Smooth muscle cell (in vitro differentiated cells): Measurements from ENCODE around the gene BLCAP. TPM values are rescaled to one million over a fixed set of nuclear protein-coding genes. Genes with fewer than 3 reads are reported as not detected.

Experiments
- DNase-seq: peaks from one replicate; lab custom pipeline; 2025; ENCODE audit not compliant: unreplicated experiment; lab: John Stamatoyannopoulos, UW
- H2AFZ ChIP-seq: fragments of 200-600 bp; sonication (generic); 2 replicates; pipeline ENCODE4 v1.6.0; 2016; ENCODE audit warnings: antibody characterized with exemption, low read depth, mild to moderate bottlenecking
- H3F3A ChIP-seq: fragments of 200-600 bp; sonication (generic); 2 replicates; pipeline ENCODE4 v1.6.0; 2017; ENCODE audit warnings: antibody characterized with exemption, low read depth
- H3K27ac ChIP-seq: fragments of 200-600 bp; sonication (generic); 2 replicates; pipeline ENCODE4 v1.5.1; 2016; ENCODE audit warnings: low read depth, mild to moderate bottlenecking
- H3K27me3 ChIP-seq: fragments of 200-600 bp; sonication (generic); 2 replicates; pipeline ENCODE4 v1.6.1; 2016; ENCODE audit warnings: low read depth, mild to moderate bottlenecking
- H3K36me3 ChIP-seq: fragments of 200-600 bp; sonication (generic); 2 replicates; pipeline ENCODE4 v1.5.1; 2016; ENCODE audit warnings: low read depth
- H3K4me1 ChIP-seq: fragments of 200-600 bp; sonication (generic); 2 replicates; pipeline ENCODE4 v1.5.1; 2016; ENCODE audit warnings: low read depth
- H3K4me2 ChIP-seq: fragments of 200-600 bp; sonication (generic); 2 replicates; pipeline ENCODE4 v1.6.0; 2016; ENCODE audit warnings: mild to moderate bottlenecking
- H3K4me3 ChIP-seq: fragments of 200-600 bp; sonication (generic); 2 replicates; pipeline ENCODE4 v1.5.1; 2016; ENCODE audit warnings: mild to moderate bottlenecking
- H3K79me2 ChIP-seq: fragments of 200-600 bp; sonication (generic); 2 replicates; pipeline ENCODE4 v1.6.0; 2016; ENCODE audit warnings: low read depth, mild to moderate bottlenecking
- H3K9ac ChIP-seq: fragments of 200-600 bp; sonication (generic); 2 replicates; pipeline ENCODE4 v1.6.0; 2016; ENCODE audit warnings: low read depth
- H3K9me3 ChIP-seq: fragments of 200-600 bp; sonication (generic); replicated peaks from 2 replicates; pipeline ENCODE4 v1.5.1; 2016; ENCODE audit warnings: low read depth
- H4K20me1 ChIP-seq: fragments of 200-600 bp; sonication (generic); 2 replicates; pipeline ENCODE4 v1.6.0; 2016; ENCODE audit warnings: low read depth
- WGBS: methylation state at CpG from one replicate; pipeline ENCODE4 v1.1.7; 2016; ENCODE audit warnings: low lambda C conversion rate; 5-methylcytosine and 5-hydroxymethylcytosine counted together
- polyA plus RNA-seq: library from polyadenylated mRNA; unstranded; fragments of >200 nt; fragmentation: Nextera tagmentation; extraction: Ambion mirVana; gene quantifications from 2 replicates; pipeline ENCODE4 v1.2.1, GENCODE V29; 2016
- total RNA-seq: library from RNA; depleted of rRNA; stranded (reverse); fragments of >200 nt; gene quantifications from 2 replicates; pipeline ENCODE4 v1.2.3, GENCODE V29; 2014
- TF ChIP-seq, protein P1 (sequence below): fragments of 200-600 bp; sonication (generic); IDR thresholded peaks from 2 replicates; pipeline ENCODE4 v1.5.1; 2017; ENCODE audit warnings: borderline replicate concordance, mild to moderate bottlenecking, antibody characterized with exemption; ENCODE audit not compliant: insufficient read depth, poor library complexity, severe bottlenecking

BLCAP gene
- total and polyA plus RNA-seq, 2 experiments from 2014 or later = 34.2 to 45.9 TPM

- Histone ChIP-seq H3F3A (peaks cover 4% of the 10 kb centered on the region), H2AFZ (no peak overlapping the region), H3K9me3 (no peaks in the 10 kb centered on the region), H3K36me3 (no peaks in the 10 kb centered on the region), H4K20me1 (peaks cover 69% of the 10 kb centered on the region), H3K79me2 (no peaks in the 10 kb centered on the region), H3K27me3 (no peaks in the 10 kb centered on the region), H3K4me1 (peaks cover 9% of the 10 kb centered on the region), H3K4me2 (no peak overlapping the region), H3K4me3 (no peak overlapping the region), H3K9ac (no peak overlapping the region), H3K27ac (no peak overlapping the region)
- 97% methylated on average over 3 of the region's 3 CpGs for WGBS
- DNase-seq = no peak
- TF ChIP-seq, protein P1, sequence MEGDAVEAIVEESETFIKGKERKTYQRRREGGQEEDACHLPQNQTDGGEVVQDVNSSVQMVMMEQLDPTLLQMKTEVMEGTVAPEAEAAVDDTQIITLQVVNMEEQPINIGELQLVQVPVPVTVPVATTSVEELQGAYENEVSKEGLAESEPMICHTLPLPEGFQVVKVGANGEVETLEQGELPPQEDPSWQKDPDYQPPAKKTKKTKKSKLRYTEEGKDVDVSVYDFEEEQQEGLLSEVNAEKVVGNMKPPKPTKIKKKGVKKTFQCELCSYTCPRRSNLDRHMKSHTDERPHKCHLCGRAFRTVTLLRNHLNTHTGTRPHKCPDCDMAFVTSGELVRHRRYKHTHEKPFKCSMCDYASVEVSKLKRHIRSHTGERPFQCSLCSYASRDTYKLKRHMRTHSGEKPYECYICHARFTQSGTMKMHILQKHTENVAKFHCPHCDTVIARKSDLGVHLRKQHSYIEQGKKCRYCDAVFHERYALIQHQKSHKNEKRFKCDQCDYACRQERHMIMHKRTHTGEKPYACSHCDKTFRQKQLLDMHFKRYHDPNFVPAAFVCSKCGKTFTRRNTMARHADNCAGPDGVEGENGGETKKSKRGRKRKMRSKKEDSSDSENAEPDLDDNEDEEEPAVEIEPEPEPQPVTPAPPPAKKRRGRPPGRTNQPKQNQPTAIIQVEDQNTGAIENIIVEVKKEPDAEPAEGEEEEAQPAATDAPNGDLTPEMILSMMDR = no peak
Observed at GRCh38 chr20:37503256-37503927, 24.3 kb downstream of the BLCAP start.

DNA sequence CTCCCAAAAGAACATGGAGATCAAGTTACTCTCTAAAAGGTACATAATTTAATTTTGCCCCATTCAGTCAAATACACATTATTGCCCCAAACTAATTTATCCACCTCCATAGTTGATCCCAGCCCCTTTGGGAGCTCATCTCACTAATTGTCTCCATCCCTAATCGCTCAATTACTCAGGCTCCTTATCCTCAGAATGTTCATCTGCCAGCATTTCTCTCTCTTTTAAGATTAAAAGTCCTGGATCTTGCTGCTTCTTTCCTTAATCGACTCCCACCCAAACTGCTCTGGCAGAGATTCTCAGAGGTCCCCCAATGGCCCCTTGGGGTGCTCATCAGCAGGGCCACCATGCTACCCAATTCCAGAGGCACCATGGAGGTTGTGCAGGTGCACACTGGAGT is 25.0 kb downstream of the BLCAP start:
- TF ChIP-seq, protein P1 = no peak
- Histone ChIP-seq H3K9ac (no peak overlapping the region), H2AFZ (no peak overlapping the region), H3K9me3 (no peaks in the 10 kb centered on the region), H3K4me3 (no peak overlapping the region), H3K36me3 (no peaks in the 10 kb centered on the region), H3K4me1 (peaks cover 9% of the 10 kb centered on the region), H3K79me2 (no peaks in the 10 kb centered on the region), H3K4me2 (no peak overlapping the region), H3K27me3 (no peaks in the 10 kb centered on the region), H3K27ac (no peak overlapping the region), H4K20me1 (peaks cover 68% of the 10 kb centered on the region), H3F3A (peaks cover 4% of the 10 kb centered on the region)
- no peak for DNase-seq
- WGBS = 97% methylated on average over 2 of the region's 2 CpGs

DNA sequence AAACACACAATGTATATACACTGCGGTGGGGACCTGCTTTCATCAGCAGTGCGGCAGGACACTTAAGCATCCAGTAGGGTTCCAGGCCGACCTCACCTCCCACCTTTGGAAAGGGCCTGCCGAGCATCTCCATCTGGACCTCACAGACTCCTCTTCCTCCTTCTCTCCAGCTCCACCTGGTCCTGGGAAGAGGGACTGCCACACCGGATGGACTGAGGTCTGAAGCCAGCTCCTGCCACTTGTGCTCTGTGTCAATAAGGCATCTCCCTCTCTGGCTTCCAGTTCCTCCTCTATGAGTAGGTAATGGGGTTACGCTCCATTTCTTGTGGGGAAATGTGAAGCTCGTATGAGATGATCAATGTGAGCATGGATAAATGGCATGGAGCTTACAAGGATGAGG is 25.7 kb downstream of the BLCAP start:
- Histone ChIP-seq H4K20me1 (peaks cover 66% of the 10 kb centered on the region), H3K79me2 (no peaks in the 10 kb centered on the region), H3K4me1 (peaks cover 9% of the 10 kb centered on the region), H3K27me3 (no peaks in the 10 kb centered on the region), H2AFZ (no peak overlapping the region), H3K4me3 (no peak overlapping the region), H3F3A (peaks cover 4% of the 10 kb centered on the region), H3K9ac (no peak overlapping the region), H3K36me3 (no peaks in the 10 kb centered on the region), H3K27ac (no peak overlapping the region), H3K9me3 (no peaks in the 10 kb centered on the region), H3K4me2 (no peak overlapping the region)
- TF ChIP-seq, protein P1 = no peak
- DNase-seq = no peak
- WGBS = 88% methylated on average over 7 of the region's 7 CpGs

GRCh38 chr20:37500311-37500710 is 27.4 kb downstream of the BLCAP start:
- H2AFZ ChIP-seq = no peak overlapping the region
- 97% methylated on average over 7 of the region's 7 CpGs for WGBS
- TF ChIP-seq, protein P1 = no peak
- peaks cover 65% of the 10 kb centered on the region for H4K20me1 ChIP-seq
- H3K36me3 ChIP-seq = no peaks in the 10 kb centered on the region
- no peaks in the 10 kb centered on the region for H3K27me3 ChIP-seq
- H3K9ac ChIP-seq = no peak overlapping the region
- no peak for DNase-seq
- no peaks in the 10 kb centered on the region for H3K9me3 ChIP-seq
- H3K79me2 ChIP-seq = no peaks in the 10 kb centered on the region
- H3K4me1 ChIP-seq = peaks cover 6% of the 10 kb centered on the region
- H3F3A ChIP-seq = no peaks in the 10 kb centered on the region
- no peak overlapping the region for H3K27ac ChIP-seq
- H3K4me3 ChIP-seq = no peak overlapping the region
- H3K4me2 ChIP-seq = no peak overlapping the region
